ENCODE data around the gene ACBD4.

DNA sequence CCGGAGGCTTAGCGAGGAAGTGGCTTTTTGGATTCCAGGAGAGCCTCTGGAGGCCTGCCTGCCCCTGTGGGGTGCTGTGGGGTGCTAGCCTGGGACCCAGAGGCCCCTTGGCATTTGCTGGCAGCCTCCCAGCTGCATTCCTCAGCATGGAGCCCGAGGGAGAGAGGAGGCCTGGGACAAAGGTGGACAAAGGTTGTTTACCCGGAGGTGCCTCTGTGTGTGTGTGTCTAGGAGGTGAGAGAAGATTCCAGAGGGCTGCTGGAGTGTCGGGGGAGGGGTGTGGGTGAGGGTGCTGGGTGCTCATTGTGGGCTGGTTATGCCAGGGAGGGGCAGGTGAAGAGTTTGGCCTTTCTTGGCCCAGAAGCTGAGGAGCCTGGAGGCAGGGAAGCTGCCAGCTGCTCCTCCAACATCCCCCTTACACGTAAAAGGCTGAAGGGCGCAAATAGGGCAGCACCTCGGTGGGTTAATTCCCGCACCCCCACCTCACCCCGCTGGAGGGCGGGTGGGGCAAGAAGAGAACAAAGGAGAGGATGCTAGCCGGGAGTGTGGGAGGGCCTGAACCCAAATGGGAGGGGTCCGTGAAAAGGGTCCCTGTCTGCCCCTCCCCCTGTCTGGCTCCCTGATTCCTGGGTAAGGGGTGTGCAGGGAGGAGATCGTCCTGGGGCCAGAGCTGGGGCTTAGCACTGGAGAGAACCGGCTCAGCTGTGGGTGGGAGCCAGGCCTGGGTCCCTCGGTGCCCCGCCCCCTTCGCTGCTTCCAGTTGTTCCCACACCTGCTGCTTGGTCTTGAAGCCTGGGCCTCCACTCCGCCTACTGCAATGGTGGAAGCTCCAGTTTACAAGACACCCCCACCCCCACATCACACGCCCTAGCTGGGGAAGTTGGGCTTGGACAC is 36.1 kb downstream of the ACBD4 start:
- TF ChIP-seq, protein P1, sequence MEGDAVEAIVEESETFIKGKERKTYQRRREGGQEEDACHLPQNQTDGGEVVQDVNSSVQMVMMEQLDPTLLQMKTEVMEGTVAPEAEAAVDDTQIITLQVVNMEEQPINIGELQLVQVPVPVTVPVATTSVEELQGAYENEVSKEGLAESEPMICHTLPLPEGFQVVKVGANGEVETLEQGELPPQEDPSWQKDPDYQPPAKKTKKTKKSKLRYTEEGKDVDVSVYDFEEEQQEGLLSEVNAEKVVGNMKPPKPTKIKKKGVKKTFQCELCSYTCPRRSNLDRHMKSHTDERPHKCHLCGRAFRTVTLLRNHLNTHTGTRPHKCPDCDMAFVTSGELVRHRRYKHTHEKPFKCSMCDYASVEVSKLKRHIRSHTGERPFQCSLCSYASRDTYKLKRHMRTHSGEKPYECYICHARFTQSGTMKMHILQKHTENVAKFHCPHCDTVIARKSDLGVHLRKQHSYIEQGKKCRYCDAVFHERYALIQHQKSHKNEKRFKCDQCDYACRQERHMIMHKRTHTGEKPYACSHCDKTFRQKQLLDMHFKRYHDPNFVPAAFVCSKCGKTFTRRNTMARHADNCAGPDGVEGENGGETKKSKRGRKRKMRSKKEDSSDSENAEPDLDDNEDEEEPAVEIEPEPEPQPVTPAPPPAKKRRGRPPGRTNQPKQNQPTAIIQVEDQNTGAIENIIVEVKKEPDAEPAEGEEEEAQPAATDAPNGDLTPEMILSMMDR (IDR thresholded peaks at IDR 0.05 in 4 of 5, conservative IDR thresholded peaks at IDR 0.05 in 1 of 5), result no peak
- TF ChIP-seq POLR2A (IDR thresholded peaks at IDR 0.05), result peak in 1 of 2 donors; percentile 21

Data from gastrocnemius medialis (tissue), 4 donors.